Measurements from ENCODE around the gene ACIN1.
"Not testable (repeated sequence)": the region's sequence is repeated elsewhere in the genome, so short reads cannot be mapped to it uniquely, and the experiment has no call there.

The ACIN1 gene

GRCh38 chr14:23028799-23029198, 66.1 kb downstream of the ACIN1 start:
- FAIRE-seq, result no peak
- no peak for DNase-seq (ENCODE audit: extremely low spot score, insufficient read length, low read depth)

- DNase-seq (ENCODE audit: extremely low spot score, insufficient read length, low read depth), result no peak
- FAIRE-seq, result no peak
These were observed 69.7 kb downstream of the ACIN1 start for GRCh38 chr14:23025151-23025814.

- DNase-seq (ENCODE audit: extremely low spot score, insufficient read length, low read depth) (no peak), FAIRE-seq (no peak)
These were observed 70.3 kb downstream of the ACIN1 start for GRCh38 chr14:23024612-23025075.

- FAIRE-seq, result no peak
- DNase-seq (ENCODE audit: extremely low spot score, insufficient read length, low read depth), result no peak
These were observed 71.2 kb downstream of the ACIN1 start for GRCh38 chr14:23023795-23024152.

GRCh38 chr14:23023022-23023794, 71.7 kb downstream of the ACIN1 start:
- DNase-seq (ENCODE audit: extremely low spot score, insufficient read length, low read depth) (no peak), FAIRE-seq (no peak)

- no peak for DNase-seq (ENCODE audit: extremely low spot score, insufficient read length, low read depth)
- no peak for FAIRE-seq
These were observed 73.0 kb downstream of the ACIN1 start for GRCh38 chr14:23021889-23022442.

- FAIRE-seq (no peak), DNase-seq (ENCODE audit: extremely low spot score, insufficient read length, low read depth) (no peak)
These were observed 73.5 kb downstream of the ACIN1 start for GRCh38 chr14:23021434-23021833.

GRCh38 chr14:23020143-23021128, 74.5 kb downstream of the ACIN1 start:
- DNase-seq (ENCODE audit: extremely low spot score, insufficient read length, low read depth) (no peak), FAIRE-seq (no peak)

GRCh38 chr14:23018107-23018506, 76.8 kb downstream of the ACIN1 start:
- no peak for DNase-seq (ENCODE audit: extremely low spot score, insufficient read length, low read depth)
- FAIRE-seq, result no peak

GRCh38 chr14:23017091-23017490, 77.8 kb downstream of the ACIN1 start:
- no peak for DNase-seq (ENCODE audit: extremely low spot score, insufficient read length, low read depth)
- FAIRE-seq, result no peak

- no peak for FAIRE-seq
These were observed 79.3 kb downstream of the ACIN1 start for GRCh38 chr14:23015618-23016017.

GRCh38 chr14:23013749-23014054, 81.2 kb downstream of the ACIN1 start:
- FAIRE-seq; DNase-seq (ENCODE audit: extremely low spot score, insufficient read length, low read depth): not testable (repeated sequence)

More at GRCh38 chr14:23015618-23016017, 79.3 kb downstream of the ACIN1 start:
- no peak for DNase-seq (ENCODE audit: extremely low spot score, insufficient read length, low read depth)

GRCh38 chr14:23013054-23013748, 81.7 kb downstream of the ACIN1 start:
- FAIRE-seq, result no peak
- no peak for DNase-seq (ENCODE audit: extremely low spot score, insufficient read length, low read depth)

- DNase-seq (ENCODE audit: extremely low spot score, insufficient read length, low read depth) (peak; percentile 76), FAIRE-seq (no peak)
These were observed 84.8 kb downstream of the ACIN1 start, which contains the start of gene C14orf93 for GRCh38 chr14:23009939-23010726. Gene C14orf93, minus strand, starts transcription at chr14:23010143. Its CDS starts 11,120 bp downstream, at chr14:22999023.

- FAIRE-seq (peak; percentile 76), DNase-seq (ENCODE audit: extremely low spot score, insufficient read length, low read depth) (no peak)
These were observed 85.4 kb downstream of the ACIN1 start for GRCh38 chr14:23009483-23009938.

GRCh38 chr14:23008831-23009230, 86.1 kb downstream of the ACIN1 start:
- FAIRE-seq (peak; percentile 59), DNase-seq (ENCODE audit: extremely low spot score, insufficient read length, low read depth) (no peak)

Data from GM18507 (cell line).